ENCODE results near the gene SDCBP2. TPM values are rescaled to one million over a fixed set of nuclear protein-coding genes. Genes with fewer than 3 reads are reported as not detected.

The SDCBP2 gene
- total and polyA plus RNA-seq, 2 donors (not counting 1 experiment from before 2014, with no cell fraction given): 1.2 to 1.3 TPM

DNA sequence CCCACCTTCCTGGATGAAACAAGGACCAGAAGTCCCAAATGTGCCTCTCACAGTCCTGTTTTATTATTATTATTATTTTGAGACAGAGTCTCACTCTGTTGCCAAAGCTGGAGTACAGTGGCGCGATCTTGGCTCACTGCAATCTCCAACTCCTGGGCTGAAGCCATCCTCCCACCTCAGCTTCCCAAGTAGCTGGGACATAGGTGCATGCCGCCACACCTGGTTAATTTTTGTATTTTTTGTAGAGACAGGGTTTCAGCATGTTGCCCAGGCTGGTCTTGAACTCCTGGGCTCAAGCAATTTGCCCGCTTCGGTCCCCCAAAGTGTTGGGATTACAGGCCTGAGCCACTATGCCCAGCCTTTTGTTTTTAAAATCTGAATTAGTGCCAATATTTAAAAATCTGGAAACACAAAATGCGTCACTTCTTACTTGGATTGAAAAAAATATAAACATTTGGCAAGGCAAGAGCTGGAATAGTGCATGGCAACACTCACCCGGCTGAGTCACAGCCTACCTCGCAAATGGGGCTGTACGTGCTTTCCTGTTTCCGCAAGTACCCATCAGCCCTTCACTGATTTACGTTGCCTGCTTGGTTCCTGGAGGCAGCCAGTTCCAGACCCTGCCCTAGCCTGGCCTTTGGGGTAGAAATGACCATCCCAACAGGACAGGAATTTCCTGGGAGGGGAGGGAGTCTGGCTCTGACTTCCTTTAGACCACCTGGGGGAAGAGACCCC lies 6.3 kb downstream of the SDCBP2 start:
- DNase-seq: no peak
- POLR2A ChIA-PET: no interaction called here

GRCh38 chr20:1321654-1321939 lies 7.3 kb downstream of the SDCBP2 start:
- ChIA-PET CTCF (interaction anchor here (1.0 to 1.7 kb wide), 5 partner anchors 9 to 182 kb away, joined by 3 to 14 read pairs (median 6); partner anchors contain the start of gene NSFL1C), POLR2A (no interaction called here)
- no peak overlapping the region for H3K27ac Mint-ChIP-seq
- no peaks in the 10 kb centered on the region for H3K4me1 Mint-ChIP-seq
- DNase-seq: no peak
- H3K4me2 ChIP-seq (replicated peaks; ENCODE audit: low read depth, low read length, poor library complexity, severe bottlenecking): no peak overlapping the region
- no peaks in the 10 kb centered on the region for H3K27me3 Mint-ChIP-seq
- no peak overlapping the region for H2AFZ ChIP-seq (ENCODE audit: insufficient read depth, low read depth, low read length, poor library complexity, severe bottlenecking)
- no peak overlapping the region for H3K27ac ChIP-seq (ENCODE audit: low read length in 2 of 2)
- H3K79me2 ChIP-seq (ENCODE audit: control insufficient read depth, insufficient read depth, low read length): peaks cover 13% of the 10 kb centered on the region
- H3K9me3 ChIP-seq (ENCODE audit: control extremely low read depth in 1 of 3, control insufficient read depth in 2 of 3, insufficient read depth in 1 of 3, low read length in 2 of 3): no peaks in the 10 kb centered on the region
- H3K9ac ChIP-seq (ENCODE audit: low read length): no peak overlapping the region
- peaks cover 16 to 18% of the 10 kb centered on the region in 2 donors for H3K4me1 ChIP-seq (ENCODE audit: control insufficient read depth in 2 of 2, insufficient read depth in 2 of 2, low read length in 2 of 2)
- intact Hi-C loops (cut with micrococcal nuclease): loop anchor here (10.0 kb wide), 1 partner anchor 777 kb away; the partner anchor contains the start of gene CSNK2A1
- ATAC-seq (ENCODE audit: low read depth): no peak
- H3K4me3 ChIP-seq (ENCODE audit: control extremely low read depth in 1 of 5, extremely low read depth in 1 of 5, insufficient read depth in 1 of 5, low read depth in 2 of 5, low read length in 4 of 5): no peak overlapping the region
- 82% methylated on average over 4 of the region's 4 CpGs for WGBS (ENCODE audit: insufficient coverage)
- H4K20me1 ChIP-seq (ENCODE audit: control insufficient read depth, insufficient read depth, low read length, poor library complexity, severe bottlenecking): no peaks in the 10 kb centered on the region
- TF ChIP-seq, protein P1, sequence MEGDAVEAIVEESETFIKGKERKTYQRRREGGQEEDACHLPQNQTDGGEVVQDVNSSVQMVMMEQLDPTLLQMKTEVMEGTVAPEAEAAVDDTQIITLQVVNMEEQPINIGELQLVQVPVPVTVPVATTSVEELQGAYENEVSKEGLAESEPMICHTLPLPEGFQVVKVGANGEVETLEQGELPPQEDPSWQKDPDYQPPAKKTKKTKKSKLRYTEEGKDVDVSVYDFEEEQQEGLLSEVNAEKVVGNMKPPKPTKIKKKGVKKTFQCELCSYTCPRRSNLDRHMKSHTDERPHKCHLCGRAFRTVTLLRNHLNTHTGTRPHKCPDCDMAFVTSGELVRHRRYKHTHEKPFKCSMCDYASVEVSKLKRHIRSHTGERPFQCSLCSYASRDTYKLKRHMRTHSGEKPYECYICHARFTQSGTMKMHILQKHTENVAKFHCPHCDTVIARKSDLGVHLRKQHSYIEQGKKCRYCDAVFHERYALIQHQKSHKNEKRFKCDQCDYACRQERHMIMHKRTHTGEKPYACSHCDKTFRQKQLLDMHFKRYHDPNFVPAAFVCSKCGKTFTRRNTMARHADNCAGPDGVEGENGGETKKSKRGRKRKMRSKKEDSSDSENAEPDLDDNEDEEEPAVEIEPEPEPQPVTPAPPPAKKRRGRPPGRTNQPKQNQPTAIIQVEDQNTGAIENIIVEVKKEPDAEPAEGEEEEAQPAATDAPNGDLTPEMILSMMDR (IDR thresholded peaks at IDR 0.05): no peak
- TF ChIP-seq EZH2 (IDR thresholded peaks at IDR 0.05; ENCODE audit: borderline replicate concordance, insufficient read depth, low read depth, low read length, poor library complexity, severe bottlenecking): no peak
- no peaks in the 10 kb centered on the region for H3K9me3 Mint-ChIP-seq (ENCODE audit: insufficient read depth)
- H3K27me3 ChIP-seq (replicated peaks in 1 of 4; ENCODE audit: control extremely low read depth in 1 of 4, control insufficient read depth in 3 of 4, insufficient read depth in 4 of 4, low read length in 3 of 4): no peaks in the 10 kb centered on the region
- no peaks in the 10 kb centered on the region for H3K36me3 ChIP-seq (replicated peaks in 1 of 2; ENCODE audit: control extremely low read depth in 1 of 2, control insufficient read depth in 1 of 2, extremely low read depth in 1 of 2, insufficient read depth in 2 of 2, low read length in 1 of 2)
- H3K4me3 Mint-ChIP-seq: no peak overlapping the region

More for the DNA sequence above, 6.3 kb downstream of the SDCBP2 start:
- no peaks in the 10 kb centered on the region for H3K36me3 ChIP-seq (replicated peaks in 1 of 2; ENCODE audit: control extremely low read depth in 1 of 2, control insufficient read depth in 1 of 2, extremely low read depth in 1 of 2, insufficient read depth in 2 of 2, low read length in 1 of 2)
- no peaks in the 10 kb centered on the region for H4K20me1 ChIP-seq (ENCODE audit: control insufficient read depth, insufficient read depth, low read length, poor library complexity, severe bottlenecking)
- H3K9ac ChIP-seq (ENCODE audit: low read length): no peak overlapping the region
- Mint-ChIP-seq H3K27ac (no peak overlapping the region), H3K9me3 (ENCODE audit: insufficient read depth) (no peaks in the 10 kb centered on the region), H3K4me1 (peaks cover 8% of the 10 kb centered on the region), H3K4me3 (no peak overlapping the region), H3K27me3 (no peaks in the 10 kb centered on the region)
- no peaks in the 10 kb centered on the region for H3K9me3 ChIP-seq (ENCODE audit: control extremely low read depth in 1 of 3, control insufficient read depth in 2 of 3, insufficient read depth in 1 of 3, low read length in 2 of 3)
- no peak overlapping the region for H2AFZ ChIP-seq (ENCODE audit: insufficient read depth, low read depth, low read length, poor library complexity, severe bottlenecking)
- no peak overlapping the region for H3K27ac ChIP-seq (ENCODE audit: low read length in 2 of 2)
- no peak for ATAC-seq (ENCODE audit: low read depth)
- H3K4me3 ChIP-seq (ENCODE audit: control extremely low read depth in 1 of 5, extremely low read depth in 1 of 5, insufficient read depth in 1 of 5, low read depth in 2 of 5, low read length in 4 of 5): no peak overlapping the region
- H3K4me1 ChIP-seq (ENCODE audit: control insufficient read depth in 2 of 2, insufficient read depth in 2 of 2, low read length in 2 of 2): peaks cover 17 to 18% of the 10 kb centered on the region in 2 donors
- H3K27me3 ChIP-seq (replicated peaks in 1 of 4; ENCODE audit: control extremely low read depth in 1 of 4, control insufficient read depth in 3 of 4, insufficient read depth in 4 of 4, low read length in 3 of 4): no peaks in the 10 kb centered on the region
- no peak for TF ChIP-seq EZH2 (IDR thresholded peaks at IDR 0.05; ENCODE audit: borderline replicate concordance, insufficient read depth, low read depth, low read length, poor library complexity, severe bottlenecking)
- TF ChIP-seq, protein P1 (IDR thresholded peaks at IDR 0.05): no peak
- H3K4me2 ChIP-seq (replicated peaks; ENCODE audit: low read depth, low read length, poor library complexity, severe bottlenecking): no peak overlapping the region
- intact Hi-C loops (cut with micrococcal nuclease): loop anchor here (10.0 kb wide), 1 partner anchor 778 kb away; the partner anchor contains the start of gene CSNK2A1
- peaks cover 24% of the 10 kb centered on the region for H3K79me2 ChIP-seq (ENCODE audit: control insufficient read depth, insufficient read depth, low read length)
- CTCF ChIA-PET: interaction anchor here (1.0 to 1.7 kb wide), 5 partner anchors 10 to 181 kb away, joined by 3 to 14 read pairs (median 7); partner anchors contain the start of gene NSFL1C
- WGBS (ENCODE audit: insufficient coverage): 76% methylated on average over 6 of the region's 11 CpGs
